Loucy (cell line): ENCODE data around the gene HIBCH.

Experiments used
- H2AFZ ChIP-seq: fragments of 200-600 bp; sonication (generic); 2 replicates; pipeline ENCODE4 v1.6.0; 2016; ENCODE audit warnings: antibody characterized with exemption, mild to moderate bottlenecking, low read length, moderate library complexity
- H3F3A ChIP-seq: fragments of 200-600 bp; 2 replicates; pipeline ENCODE4 v1.6.0; 2016; ENCODE audit warnings: antibody characterized with exemption, low read depth, mild to moderate bottlenecking
- H3K27me3 ChIP-seq: fragments of 200-600 bp; sonication (generic); 2 replicates; pipeline ENCODE4 v1.6.1; 2014; ENCODE audit warnings: low read length, mild to moderate bottlenecking; ENCODE audit not compliant: insufficient read depth, poor library complexity, severe bottlenecking
- H3K36me3 ChIP-seq: fragments of 200-600 bp; sonication (generic); 2 replicates; pipeline ENCODE4 v1.6.1; 2016; ENCODE audit warnings: low read length; ENCODE audit not compliant: insufficient read depth
- H3K4me1 ChIP-seq: fragments of 200-600 bp; sonication (generic); 2 replicates; pipeline ENCODE4 v1.5.1; 2014; ENCODE audit warnings: low read length, mild to moderate bottlenecking; ENCODE audit not compliant: insufficient read depth, poor library complexity, severe bottlenecking
- H3K4me2 ChIP-seq: fragments of 200-600 bp; sonication (generic); 2 replicates; pipeline ENCODE4 v1.6.0; 2014; ENCODE audit warnings: antibody characterized with exemption, low read length, low read depth, mild to moderate bottlenecking; ENCODE audit not compliant: poor library complexity, severe bottlenecking
- H3K4me3 ChIP-seq: fragments of 200-600 bp; sonication (generic); 2 replicates; pipeline ENCODE4 v1.5.1; 2014; ENCODE audit warnings: low read length, mild to moderate bottlenecking, mixed read lengths; ENCODE audit not compliant: poor library complexity, severe bottlenecking
- H3K79me2 ChIP-seq: fragments of 200-600 bp; sonication (generic); 2 replicates; pipeline ENCODE4 v1.6.1; 2014; ENCODE audit warnings: low read length; ENCODE audit not compliant: insufficient read depth
- H3K9ac ChIP-seq: fragments of 200-600 bp; sonication (generic); 2 replicates; pipeline ENCODE4 v1.6.0; 2014; ENCODE audit warnings: mild to moderate bottlenecking, low read depth, low read length, moderate library complexity; ENCODE audit not compliant: poor library complexity, severe bottlenecking
- H3K9me2 ChIP-seq: fragments of 200-600 bp; sonication (generic); replicated peaks from 2 replicates; pipeline ENCODE4 v1.6.1; 2016; ENCODE audit warnings: low read depth, low read length, mixed read lengths
- H3K9me3 ChIP-seq: fragments of 200-600 bp; sonication (generic); 2 replicates; pipeline ENCODE4 v1.6.1; 2014; ENCODE audit warnings: mild to moderate bottlenecking, antibody characterized with exemption, low read length, low read depth; ENCODE audit not compliant: insufficient read depth
- H4K20me1 ChIP-seq: fragments of 200-600 bp; sonication (generic); 2 replicates; pipeline ENCODE4 v1.6.0; 2014; ENCODE audit warnings: antibody characterized with exemption, low read length, mild to moderate bottlenecking; ENCODE audit not compliant: insufficient read depth, poor library complexity, severe bottlenecking
- EZH2phosphoT487 ChIP-seq: fragments of 200-600 bp; IDR thresholded peaks from 2 replicates; pipeline ENCODE4 v1.6.1; 2018; ENCODE audit warnings: antibody characterized with exemption, mild to moderate bottlenecking, moderate library complexity, borderline replicate concordance
- TF ChIP-seq, protein P1 (sequence below): fragments of 200-600 bp; sonication (generic); conservative IDR thresholded peaks from 2 replicates; pipeline ENCODE4 v1.5.1; 2014; ENCODE audit warnings: mild to moderate bottlenecking, antibody characterized with exemption, low read length

The HIBCH gene

DNA sequence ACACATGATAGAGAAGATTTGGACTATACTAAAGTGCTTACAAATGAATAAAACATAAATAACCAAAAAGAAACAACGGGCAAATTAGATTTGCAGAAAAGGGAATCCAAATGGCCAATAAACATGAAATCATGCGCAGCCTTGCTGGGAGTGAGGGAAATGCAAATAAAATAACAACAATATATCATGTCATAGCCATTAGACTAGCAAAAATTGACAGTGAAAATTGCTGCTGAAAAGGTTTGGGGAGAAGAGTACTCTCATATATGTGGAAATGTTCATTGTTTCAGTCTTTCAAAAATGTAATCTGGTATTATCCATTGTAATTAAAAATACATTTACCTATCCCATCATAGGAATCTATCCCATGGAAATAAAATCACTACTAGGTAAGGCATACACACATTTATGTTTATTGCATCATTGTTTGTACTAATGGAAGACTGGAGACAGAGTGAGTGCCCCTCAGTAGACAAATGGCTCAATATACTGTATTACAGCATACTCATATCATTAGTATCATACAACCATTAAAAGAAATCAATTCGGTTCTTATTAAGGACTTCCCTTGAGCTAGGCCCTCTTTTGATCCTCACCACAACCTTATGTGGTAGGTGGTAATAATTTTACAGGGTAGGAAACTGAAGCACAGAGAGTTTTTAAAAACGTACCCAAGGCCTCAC, 163.0 kb downstream of the HIBCH start:
- Histone ChIP-seq H3K9me2 (no peaks in the 10 kb centered on the region), H3K9ac (no peak overlapping the region), H3K27me3 (no peaks in the 10 kb centered on the region), H2AFZ (no peak overlapping the region), H3K9me3 (no peaks in the 10 kb centered on the region), H3F3A (no peaks in the 10 kb centered on the region), H3K4me1 (no peaks in the 10 kb centered on the region), H4K20me1 (no peaks in the 10 kb centered on the region), H3K4me2 (no peak overlapping the region), H3K4me3 (no peak overlapping the region), H3K36me3 (no peaks in the 10 kb centered on the region), H3K79me2 (no peaks in the 10 kb centered on the region)
- no peak for TF ChIP-seq EZH2phosphoT487
- TF ChIP-seq, protein P1, sequence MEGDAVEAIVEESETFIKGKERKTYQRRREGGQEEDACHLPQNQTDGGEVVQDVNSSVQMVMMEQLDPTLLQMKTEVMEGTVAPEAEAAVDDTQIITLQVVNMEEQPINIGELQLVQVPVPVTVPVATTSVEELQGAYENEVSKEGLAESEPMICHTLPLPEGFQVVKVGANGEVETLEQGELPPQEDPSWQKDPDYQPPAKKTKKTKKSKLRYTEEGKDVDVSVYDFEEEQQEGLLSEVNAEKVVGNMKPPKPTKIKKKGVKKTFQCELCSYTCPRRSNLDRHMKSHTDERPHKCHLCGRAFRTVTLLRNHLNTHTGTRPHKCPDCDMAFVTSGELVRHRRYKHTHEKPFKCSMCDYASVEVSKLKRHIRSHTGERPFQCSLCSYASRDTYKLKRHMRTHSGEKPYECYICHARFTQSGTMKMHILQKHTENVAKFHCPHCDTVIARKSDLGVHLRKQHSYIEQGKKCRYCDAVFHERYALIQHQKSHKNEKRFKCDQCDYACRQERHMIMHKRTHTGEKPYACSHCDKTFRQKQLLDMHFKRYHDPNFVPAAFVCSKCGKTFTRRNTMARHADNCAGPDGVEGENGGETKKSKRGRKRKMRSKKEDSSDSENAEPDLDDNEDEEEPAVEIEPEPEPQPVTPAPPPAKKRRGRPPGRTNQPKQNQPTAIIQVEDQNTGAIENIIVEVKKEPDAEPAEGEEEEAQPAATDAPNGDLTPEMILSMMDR, result no peak
